Measurements from ENCODE around the gene ALPK1.
"Not testable (repeated sequence)": the region's sequence is repeated elsewhere in the genome, so short reads cannot be mapped to it uniquely, and the experiment has no call there.

ALPK1 gene

DNA sequence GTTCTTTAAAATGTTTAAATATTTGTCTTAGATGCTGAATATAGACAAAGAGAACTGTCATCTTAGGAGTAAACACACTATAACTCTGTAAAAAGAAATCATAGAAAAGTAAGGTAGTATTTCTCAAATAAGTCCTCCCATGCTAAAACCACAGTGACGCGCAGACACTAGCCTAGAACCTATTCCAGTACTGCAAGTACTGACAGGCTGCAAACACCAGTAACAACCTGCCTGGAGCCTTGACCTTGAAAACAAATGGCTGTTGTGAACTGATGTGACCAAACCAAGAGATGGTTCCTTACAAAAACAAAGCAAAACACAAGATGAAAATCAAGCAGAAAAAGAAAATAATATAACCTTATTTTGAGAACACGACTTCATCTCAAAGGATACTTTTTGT, 19.9 kb upstream of the ALPK1 start:
- Histone ChIP-seq H3K9me3 (replicated peaks; ENCODE audit: low read length) (no peaks in the 10 kb centered on the region), H3K4me1 (ENCODE audit: control insufficient read depth, insufficient read depth, low read length) (peaks cover 7% of the 10 kb centered on the region), H3K27me3 (ENCODE audit: control insufficient read depth, insufficient read depth, low read length) (no peaks in the 10 kb centered on the region), H3K4me3 (ENCODE audit: low read length) (no peak overlapping the region), H3K9ac (ENCODE audit: low read depth, low read length) (no peak overlapping the region), H3K4me2 (ENCODE audit: low read length) (no peak overlapping the region), H3K36me3 (ENCODE audit: insufficient read depth, low read length) (peaks cover 5% of the 10 kb centered on the region)

DNA sequence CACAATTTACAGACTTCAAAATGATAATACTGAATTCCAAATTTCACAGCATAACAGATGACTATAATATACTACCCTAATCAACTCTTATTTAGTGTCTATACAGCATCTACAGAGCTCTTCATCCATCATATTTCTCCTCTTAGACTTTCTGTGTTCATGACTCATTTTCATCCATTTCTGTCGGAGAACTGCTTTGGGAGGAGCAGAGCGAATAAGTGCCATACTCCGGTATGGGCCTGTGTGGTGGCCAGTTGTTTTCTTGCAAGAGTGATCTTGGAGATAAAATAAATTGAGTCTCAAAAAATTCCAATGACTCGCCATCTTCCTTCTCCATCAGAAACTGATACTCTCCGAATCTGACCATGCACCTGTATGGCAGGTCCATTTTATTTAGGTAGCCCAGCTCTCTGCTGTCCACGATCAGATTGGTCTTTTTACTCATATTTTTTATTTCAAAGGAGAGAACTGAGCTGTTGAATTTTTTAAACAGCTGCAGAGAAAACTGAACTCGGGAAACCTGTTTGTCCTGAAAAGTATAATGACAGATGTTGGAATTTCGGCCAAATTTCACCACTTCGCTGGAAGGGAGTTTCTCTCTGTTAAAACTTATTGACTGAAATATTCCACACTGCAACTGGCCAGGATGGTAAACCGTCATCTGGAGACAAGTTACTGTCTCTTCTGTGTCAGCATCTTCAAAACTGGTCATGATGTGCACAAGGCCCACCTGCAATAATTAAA, 19.3 kb upstream of the ALPK1 start:
- Histone ChIP-seq H3K4me3 (ENCODE audit: low read length) (no peak overlapping the region), H3K9ac (ENCODE audit: low read depth, low read length) (no peak overlapping the region), H3K27me3 (ENCODE audit: control insufficient read depth, insufficient read depth, low read length) (no peaks in the 10 kb centered on the region), H3K36me3 (ENCODE audit: insufficient read depth, low read length) (peaks cover 5% of the 10 kb centered on the region), H3K9me3 (replicated peaks; ENCODE audit: low read length) (no peaks in the 10 kb centered on the region), H3K4me2 (ENCODE audit: low read length) (no peak overlapping the region), H3K4me1 (ENCODE audit: control insufficient read depth, insufficient read depth, low read length) (peaks cover 4% of the 10 kb centered on the region)

DNA sequence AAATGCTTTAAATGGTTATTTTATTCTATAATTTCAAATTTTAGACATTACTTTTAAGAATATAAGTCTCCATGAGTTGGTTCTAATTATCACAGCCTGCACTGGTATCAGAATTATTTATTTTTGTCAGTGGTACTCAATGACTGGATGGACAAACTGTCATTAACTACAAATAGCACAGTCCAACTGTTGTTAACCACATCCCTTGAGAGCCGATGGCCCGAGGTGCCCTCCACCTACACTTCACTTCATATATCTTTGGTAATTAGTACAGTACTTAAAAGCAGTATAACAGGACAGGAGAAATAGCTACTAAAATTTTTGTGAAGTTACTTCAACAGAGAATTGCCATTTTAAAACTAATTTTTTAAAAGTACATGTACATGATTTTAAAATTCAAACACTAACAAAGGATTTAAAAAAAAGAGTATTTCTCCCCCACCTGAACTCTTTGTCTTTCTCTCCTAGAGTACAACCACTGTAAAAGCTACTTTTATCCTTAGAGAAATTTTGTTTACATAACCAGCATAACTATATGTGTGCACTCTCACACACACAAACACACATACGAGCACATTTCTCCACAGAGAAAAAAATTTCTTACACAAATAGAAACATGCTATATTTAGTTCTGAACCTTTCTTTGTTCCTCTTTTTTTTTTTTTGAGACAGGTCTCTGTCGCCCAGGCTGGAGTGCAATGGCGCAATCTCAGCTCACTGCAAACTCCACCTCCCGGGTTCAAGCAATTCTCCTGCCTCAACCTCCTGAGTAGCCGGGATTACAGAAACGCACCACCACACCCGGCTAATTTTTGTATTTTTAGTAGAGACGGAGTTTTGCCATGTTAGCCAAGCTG, 17.9 kb upstream of the ALPK1 start:
- Histone ChIP-seq H3K9ac (ENCODE audit: low read depth, low read length) (no peak overlapping the region), H3K36me3 (ENCODE audit: insufficient read depth, low read length) (peaks cover 5% of the 10 kb centered on the region), H3K4me1 (ENCODE audit: control insufficient read depth, insufficient read depth, low read length) (peaks cover 2% of the 10 kb centered on the region), H3K4me3 (ENCODE audit: low read length) (no peak overlapping the region), H3K9me3 (replicated peaks; ENCODE audit: low read length) (no peaks in the 10 kb centered on the region), H3K27me3 (ENCODE audit: control insufficient read depth, insufficient read depth, low read length) (no peaks in the 10 kb centered on the region), H3K4me2 (ENCODE audit: low read length) (no peak overlapping the region)

DNA sequence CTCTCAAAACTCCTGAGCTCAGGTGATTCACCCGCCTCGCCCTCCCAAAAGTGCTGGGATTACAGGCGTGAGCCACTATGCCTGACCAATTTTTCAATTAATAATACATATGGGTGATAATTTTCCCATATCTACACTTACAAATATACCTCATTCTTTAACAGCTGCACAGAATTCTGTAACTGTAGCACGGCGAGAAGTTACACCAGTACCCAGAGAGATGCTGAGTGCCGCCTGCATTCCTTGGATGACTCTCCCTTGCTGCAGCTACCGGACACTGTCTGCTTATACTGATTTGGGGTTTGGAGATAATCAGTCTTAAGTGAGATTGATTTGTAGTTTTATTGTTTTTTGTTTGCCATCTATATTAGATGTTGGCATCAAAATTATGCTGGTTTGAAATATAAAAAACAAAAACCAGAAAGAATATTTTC, 17.3 kb upstream of the ALPK1 start:
- H3K4me3 ChIP-seq (ENCODE audit: low read length), result no peak overlapping the region
- no peak overlapping the region for H3K9ac ChIP-seq (ENCODE audit: low read depth, low read length)
- H3K9me3 ChIP-seq (replicated peaks; ENCODE audit: low read length), result no peaks in the 10 kb centered on the region
- peaks cover 5% of the 10 kb centered on the region for H3K36me3 ChIP-seq (ENCODE audit: insufficient read depth, low read length)
- no peaks in the 10 kb centered on the region for H3K27me3 ChIP-seq (ENCODE audit: control insufficient read depth, insufficient read depth, low read length)
- peaks cover 3% of the 10 kb centered on the region for H3K4me1 ChIP-seq (ENCODE audit: control insufficient read depth, insufficient read depth, low read length)
- H3K4me2 ChIP-seq (ENCODE audit: low read length), result no peak overlapping the region

DNA sequence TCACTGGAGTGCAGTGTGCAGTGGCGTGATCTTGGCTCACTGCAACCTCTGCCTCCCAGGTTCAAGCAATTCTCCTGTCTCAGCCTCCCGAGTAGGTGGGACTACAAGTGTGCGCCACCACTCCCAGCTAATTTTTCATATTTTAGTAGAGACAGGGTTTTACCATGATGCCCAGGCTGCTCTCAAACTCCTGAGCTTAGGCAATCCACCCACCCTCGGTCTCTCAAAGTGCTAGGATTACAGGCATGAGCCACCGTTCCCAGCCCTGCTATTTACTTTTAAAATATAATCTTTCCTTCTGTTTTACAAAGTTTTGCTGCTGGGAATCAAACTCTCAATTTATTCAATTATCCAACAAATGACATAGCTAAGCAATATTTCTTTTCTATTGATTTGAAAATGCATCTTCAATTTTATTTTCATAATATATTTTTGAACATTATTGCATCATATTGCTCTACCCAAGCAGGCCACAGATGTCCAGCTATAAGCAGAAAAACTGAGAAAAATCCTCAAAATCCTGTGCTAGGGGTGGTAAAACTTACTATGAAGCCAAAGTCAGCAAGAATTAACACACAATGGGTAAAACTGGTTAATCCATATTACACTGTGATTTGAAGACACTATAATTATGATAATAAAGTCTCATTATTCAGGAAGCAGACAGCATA, 16.6 kb upstream of the ALPK1 start:
- H3K4me1 ChIP-seq (ENCODE audit: control insufficient read depth, insufficient read depth, low read length), result peaks cover 3% of the 10 kb centered on the region
- no peaks in the 10 kb centered on the region for H3K9me3 ChIP-seq (replicated peaks; ENCODE audit: low read length)
- no peaks in the 10 kb centered on the region for H3K27me3 ChIP-seq (ENCODE audit: control insufficient read depth, insufficient read depth, low read length)
- H3K36me3 ChIP-seq (ENCODE audit: insufficient read depth, low read length), result peaks cover 5% of the 10 kb centered on the region
- H3K4me3 ChIP-seq (ENCODE audit: low read length), result no peak overlapping the region
- no peak overlapping the region for H3K4me2 ChIP-seq (ENCODE audit: low read length)
- H3K9ac ChIP-seq (ENCODE audit: low read depth, low read length), result no peak overlapping the region

DNA sequence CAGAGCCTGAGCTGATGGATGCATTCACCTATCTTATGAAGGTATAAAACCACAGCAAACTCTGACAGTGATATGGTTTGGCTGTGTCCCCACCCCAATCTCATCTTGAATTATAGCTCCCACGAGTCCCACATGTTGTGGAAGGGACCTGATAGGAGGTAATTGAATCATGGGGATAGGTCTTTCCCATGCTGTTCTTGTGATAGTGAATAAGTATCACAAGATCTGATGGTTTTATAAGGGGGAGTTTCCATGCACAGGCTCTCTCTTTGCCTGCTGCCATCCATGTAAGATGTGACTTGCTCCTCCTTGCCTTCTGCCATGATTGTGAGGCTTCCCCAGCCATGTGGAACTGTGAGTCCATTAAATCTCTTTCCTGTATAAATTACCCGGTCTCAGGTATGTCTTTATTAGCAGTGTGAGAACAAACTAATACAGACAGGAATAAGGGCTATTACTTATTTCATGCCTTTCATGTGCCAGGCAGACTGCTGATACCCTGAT, 15.2 kb upstream of the ALPK1 start:
- H3K4me3 ChIP-seq (ENCODE audit: low read length); H3K4me2 ChIP-seq (ENCODE audit: low read length); H3K36me3 ChIP-seq (ENCODE audit: insufficient read depth, low read length); H3K9ac ChIP-seq (ENCODE audit: low read depth, low read length); H3K4me1 ChIP-seq (ENCODE audit: control insufficient read depth, insufficient read depth, low read length); H3K27me3 ChIP-seq (ENCODE audit: control insufficient read depth, insufficient read depth, low read length); H3K9me3 ChIP-seq (replicated peaks; ENCODE audit: low read length): not testable (repeated sequence)

DNA sequence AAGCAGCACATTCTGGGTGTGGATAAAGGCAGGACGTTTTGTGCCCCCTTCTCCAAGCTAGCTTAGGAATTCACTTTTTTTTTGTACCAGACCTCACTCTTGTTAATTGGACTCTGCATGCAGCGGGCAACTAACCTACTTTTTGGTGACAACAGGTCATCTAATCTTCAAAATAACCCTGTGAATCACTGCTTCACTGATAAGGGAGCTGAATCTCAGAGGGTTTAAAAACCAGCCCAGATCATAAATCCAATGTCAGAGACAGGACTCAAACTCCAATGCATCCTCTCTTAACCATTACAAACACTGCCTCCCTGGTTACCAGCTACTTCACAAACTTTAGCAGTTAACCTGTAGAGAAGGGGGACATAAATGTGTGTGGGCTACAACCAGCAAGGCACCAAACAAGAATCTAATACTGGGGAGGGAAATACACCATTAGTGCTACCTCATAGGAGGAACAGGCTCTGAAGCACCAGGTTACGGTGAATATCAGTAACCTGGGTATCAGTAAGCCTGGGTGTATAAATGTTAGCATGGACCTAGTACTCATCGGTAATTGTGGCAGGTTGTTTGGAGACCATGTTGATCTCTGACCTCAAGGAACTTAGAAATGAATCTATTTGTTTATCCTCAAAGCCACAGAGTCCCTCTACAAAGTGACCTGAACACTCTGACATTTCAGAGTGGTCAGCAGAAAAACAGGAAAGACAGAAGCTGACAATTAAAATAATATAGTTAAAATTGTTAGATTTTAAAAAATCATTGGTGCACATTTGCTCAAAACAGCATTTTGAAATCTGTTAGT, 14.1 kb upstream of the ALPK1 start:
- Histone ChIP-seq H3K36me3 (ENCODE audit: insufficient read depth, low read length) (no peaks in the 10 kb centered on the region), H3K27me3 (ENCODE audit: control insufficient read depth, insufficient read depth, low read length) (no peaks in the 10 kb centered on the region), H3K9ac (ENCODE audit: low read depth, low read length) (no peak overlapping the region), H3K4me2 (ENCODE audit: low read length) (no peak overlapping the region), H3K4me3 (ENCODE audit: low read length) (no peak overlapping the region), H3K4me1 (ENCODE audit: control insufficient read depth, insufficient read depth, low read length) (peaks cover 3% of the 10 kb centered on the region), H3K9me3 (replicated peaks; ENCODE audit: low read length) (no peaks in the 10 kb centered on the region)

DNA sequence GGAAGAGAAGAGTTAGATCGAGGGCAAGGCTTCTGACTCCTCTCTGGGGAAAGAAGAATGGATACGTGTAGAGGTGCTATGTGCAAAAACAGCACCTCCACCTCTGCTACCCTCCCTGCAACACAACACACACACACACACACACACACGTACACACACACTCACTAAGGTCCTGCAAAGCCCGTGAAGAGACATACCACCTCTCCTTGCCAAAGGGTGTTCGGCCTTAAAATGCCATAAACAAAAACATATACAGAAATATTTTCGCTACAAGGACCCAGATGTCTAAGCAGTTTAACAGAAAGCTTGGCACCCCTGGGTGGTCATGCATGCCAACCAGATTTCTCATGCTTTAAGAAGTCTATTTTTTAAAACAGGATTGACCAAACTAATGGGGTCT, 13.0 kb upstream of the ALPK1 start:
- Histone ChIP-seq H3K4me2 (ENCODE audit: low read length) (peak overlapping the region; percentile 89), H3K9me3 (replicated peaks; ENCODE audit: low read length) (no peaks in the 10 kb centered on the region), H3K36me3 (ENCODE audit: insufficient read depth, low read length) (no peaks in the 10 kb centered on the region), H3K27me3 (ENCODE audit: control insufficient read depth, insufficient read depth, low read length) (no peaks in the 10 kb centered on the region), H3K4me3 (ENCODE audit: low read length) (peak overlapping the region; percentile 79), H3K9ac (ENCODE audit: low read depth, low read length) (no peak overlapping the region), H3K4me1 (ENCODE audit: control insufficient read depth, insufficient read depth, low read length) (peaks cover 3% of the 10 kb centered on the region)

DNA sequence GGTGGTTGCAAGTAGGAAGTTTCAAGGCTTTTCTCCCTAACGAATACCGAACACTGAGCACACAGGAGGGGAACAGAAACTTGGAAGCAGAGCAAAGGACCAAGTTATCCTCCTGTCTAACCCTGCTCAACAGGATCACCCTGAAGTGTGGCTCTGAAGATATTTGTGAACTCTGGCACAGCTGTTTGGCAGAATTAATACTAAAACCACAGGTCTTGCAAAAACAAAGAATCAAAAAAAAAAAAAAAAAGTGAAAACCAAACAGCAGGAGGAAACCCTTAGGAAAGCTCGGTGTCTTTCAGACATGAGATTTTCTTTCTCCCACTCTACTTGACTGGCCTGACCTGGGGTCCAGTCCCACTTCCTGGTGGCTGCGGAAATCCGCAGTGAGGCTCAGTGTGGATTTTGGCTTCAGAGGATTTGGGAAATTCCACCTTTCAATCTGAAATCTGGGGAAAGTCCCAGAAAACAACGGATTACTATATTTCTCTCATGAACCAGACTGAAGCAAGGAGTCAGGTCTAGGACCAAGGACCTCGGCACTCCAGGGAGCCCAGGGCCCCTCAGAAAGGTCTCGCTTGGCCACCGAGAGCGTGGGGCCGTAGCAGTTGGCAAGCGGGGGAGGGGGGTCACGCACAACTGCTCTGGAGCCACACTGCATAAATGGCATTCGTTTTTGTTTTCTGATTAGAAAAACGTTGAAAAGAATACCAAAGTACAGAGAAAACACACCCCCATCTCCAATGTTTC, 12.3 kb upstream of the ALPK1 start:
- Histone ChIP-seq H3K4me2 (ENCODE audit: low read length) (peak overlapping the region; percentile 89), H3K36me3 (ENCODE audit: insufficient read depth, low read length) (no peaks in the 10 kb centered on the region), H3K4me3 (ENCODE audit: low read length) (peak overlapping the region; percentile 79), H3K9ac (ENCODE audit: low read depth, low read length) (peak overlapping the region; percentile 79), H3K9me3 (replicated peaks; ENCODE audit: low read length) (no peaks in the 10 kb centered on the region), H3K4me1 (ENCODE audit: control insufficient read depth, insufficient read depth, low read length) (peaks cover 3% of the 10 kb centered on the region), H3K27me3 (ENCODE audit: control insufficient read depth, insufficient read depth, low read length) (no peaks in the 10 kb centered on the region)

DNA sequence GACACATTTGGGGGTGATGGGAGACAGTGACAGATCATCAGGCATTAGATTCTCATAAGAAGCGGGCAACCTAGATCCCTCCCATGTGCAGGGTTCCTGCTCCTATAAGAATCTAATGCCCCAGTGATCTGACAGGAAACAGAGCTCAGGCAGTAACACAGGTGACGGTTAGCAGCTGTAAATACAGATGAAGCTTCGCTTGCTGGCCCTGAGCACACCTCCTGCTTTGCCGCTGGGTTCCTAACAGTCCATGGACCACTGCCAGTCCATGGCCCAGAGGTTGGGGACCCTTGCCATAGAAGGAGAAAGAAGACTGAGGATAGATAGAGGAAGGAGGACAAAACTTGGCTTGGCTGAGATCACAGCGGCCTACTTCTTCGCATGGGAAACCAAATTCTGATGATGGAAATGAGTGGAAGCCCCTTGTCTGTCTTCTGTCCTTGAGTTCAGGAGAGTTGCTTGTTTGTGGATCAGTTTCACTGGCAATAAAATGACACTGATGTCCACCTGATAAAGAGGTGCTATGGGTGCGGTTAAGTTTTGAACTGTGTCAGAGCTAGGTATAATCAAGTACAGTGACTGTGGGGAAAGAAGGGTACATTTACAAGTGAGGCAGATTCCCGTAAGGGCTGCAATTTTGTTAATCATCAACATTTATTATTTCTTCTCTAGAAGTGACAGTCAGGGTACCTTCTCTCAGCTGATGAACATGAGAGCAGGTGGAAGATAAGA, 9.7 kb upstream of the ALPK1 start:
- Histone ChIP-seq H3K4me1 (ENCODE audit: control insufficient read depth, insufficient read depth, low read length) (peaks cover 3% of the 10 kb centered on the region), H3K27me3 (ENCODE audit: control insufficient read depth, insufficient read depth, low read length) (no peaks in the 10 kb centered on the region), H3K9ac (ENCODE audit: low read depth, low read length) (no peak overlapping the region), H3K36me3 (ENCODE audit: insufficient read depth, low read length) (no peaks in the 10 kb centered on the region), H3K4me2 (ENCODE audit: low read length) (no peak overlapping the region), H3K4me3 (ENCODE audit: low read length) (no peak overlapping the region), H3K9me3 (replicated peaks; ENCODE audit: low read length) (no peaks in the 10 kb centered on the region)
